Activated CD4-positive, alpha-beta T cell treated with anti-CD3 and anti-CD28 coated beads for 36 hours (primary cell): Measurements from ENCODE around the gene AHCYL2. TPM values are rescaled to one million over a fixed set of nuclear protein-coding genes. Genes with fewer than 3 reads are reported as not detected.

Experiments used
- ATAC-seq: fragments of 200-7000 bp; cut with Tn5 transposase; one replicate; pipeline ENCODE4 v1.10.0; 2021; ENCODE audit warnings: mild to moderate bottlenecking, moderate library complexity
- CTCF ChIA-PET: fragments of 350-600 bp; sonication (Branson Sonifier 250); formaldehyde crosslinking; loops from one replicate; lab custom pipeline; 2021; ENCODE audit warnings: antibody characterized with exemption; lab: Charles Lee
- POLR2A ChIA-PET: fragments of 350-600 bp; sonication (Branson Sonifier 250); formaldehyde crosslinking; loops from one replicate; lab custom pipeline; 2021; ENCODE audit warnings: antibody characterized with exemption, inconsistent platforms; lab: Charles Lee
- DNase-seq: peaks from one replicate; pipeline ENCODE4 v3.0.0-alpha.2; 2020
- H3K27ac Mint-ChIP-seq: one replicate; pipeline ENCODE4 v1.8.0; 2021; ENCODE audit warnings: mixed read lengths
- H3K27me3 Mint-ChIP-seq: one replicate; pipeline ENCODE4 v1.8.0; 2021; ENCODE audit warnings: mixed read lengths
- H3K36me3 Mint-ChIP-seq: one replicate; pipeline ENCODE4 v1.8.0; 2021; ENCODE audit warnings: low read depth, mixed read lengths
- H3K4me1 Mint-ChIP-seq: one replicate; pipeline ENCODE4 v1.8.0; 2021; ENCODE audit warnings: mixed read lengths
- H3K4me3 Mint-ChIP-seq: one replicate; pipeline ENCODE4 v1.8.0; 2021; ENCODE audit warnings: mild to moderate bottlenecking, moderate library complexity, mixed read lengths
- H3K9me3 Mint-ChIP-seq: one replicate; pipeline ENCODE4 v1.8.0; 2021; ENCODE audit warnings: low read depth, mixed read lengths
- intact Hi-C, 2 experiments: fragments of 100-400 bp; cut with DNase I in 1 of 2; cut with micrococcal nuclease in 1 of 2; formaldehyde crosslinking; loops; one replicate each; pipeline versions ENCODE4 v1.14.2 to v1.15.1; 2022 to 2024; cut with DNase I, micrococcal nuclease
- total RNA-seq, 2 experiments: library from RNA; stranded (reverse); gene quantifications; one replicate each; pipeline ENCODE4 v1.2.3, GENCODE V29; 2021

AHCYL2 gene
- total RNA-seq, 2 experiments from 2014 or later = 14.1 to 14.9 TPM

GRCh38 chr7:129222064-129222463 is 2.8 kb upstream of the AHCYL2 start:
- no peaks in the 10 kb centered on the region for H3K27me3 Mint-ChIP-seq
- CTCF ChIA-PET = interaction anchor here (0.7 to 9.8 kb wide), 6 partner anchors 41 to 121 kb away, joined by 3 to 239 read pairs (median 23); no protein-coding TSS in a partner anchor
- H3K27ac Mint-ChIP-seq = no peak overlapping the region
- no peaks in the 10 kb centered on the region for H3K9me3 Mint-ChIP-seq
- intact Hi-C loops = loop anchor here (5.0 to 10.0 kb wide), 4 partner anchors 393 to 1883 kb away; partner anchors contain the start of genes NRF1 (in 1 of the 2), RBM28 (in 1 of the 2) and SND1 (in 1 of the 2)
- no peak overlapping the region for H3K4me3 Mint-ChIP-seq
- DNase-seq (no peak), ATAC-seq (no peak)
- POLR2A ChIA-PET = no interaction called here
- no peaks in the 10 kb centered on the region for H3K36me3 Mint-ChIP-seq
- peaks cover 30% of the 10 kb centered on the region for H3K4me1 Mint-ChIP-seq

GRCh38 chr7:129225206-129225930 is 538 bp downstream of the AHCYL2 start:
- Mint-ChIP-seq H3K4me3 (peak overlapping the region; percentile 83), H3K36me3 (no peaks in the 10 kb centered on the region), H3K27ac (peak overlapping the region; percentile 78), H3K9me3 (no peaks in the 10 kb centered on the region), H3K27me3 (no peaks in the 10 kb centered on the region), H3K4me1 (peaks cover 30% of the 10 kb centered on the region)
- ChIA-PET CTCF (interaction anchor here (0.7 to 9.8 kb wide), 9 partner anchors 10 to 246 kb away, joined by 3 to 239 read pairs (median 5); no protein-coding TSS in a partner anchor), POLR2A (interaction anchor here (1.7 kb wide), 1 partner anchor 13 kb away, joined by 3 read pairs; no protein-coding TSS in a partner anchor)
- intact Hi-C loops = loop anchor here (1.0 to 10.0 kb wide), 9 partner anchors 46 to 1879 kb away; partner anchors contain the start of genes METTL2B (in 1 of the 2), NRF1 (in 1 of the 2) and ZC3HC1 (in 1 of the 2)
- DNase-seq (peak; percentile 80), ATAC-seq (peak; percentile 48)

- Mint-ChIP-seq H3K9me3 (no peaks in the 10 kb centered on the region), H3K4me1 (peaks cover 30% of the 10 kb centered on the region), H3K36me3 (no peaks in the 10 kb centered on the region), H3K4me3 (peak overlapping the region; percentile 83), H3K27me3 (no peaks in the 10 kb centered on the region), H3K27ac (peak overlapping the region; percentile 78)
- DNase-seq (no peak), ATAC-seq (no peak)
- CTCF ChIA-PET = interaction anchor here (0.6 to 9.8 kb wide), 9 partner anchors 8 to 245 kb away, joined by 3 to 151 read pairs (median 5); no protein-coding TSS in a partner anchor
- intact Hi-C loops = loop anchor here (1.0 to 10.0 kb wide), 9 partner anchors 45 to 1879 kb away; partner anchors contain the start of genes METTL2B (in 1 of the 2), NRF1 (in 1 of the 2) and ZC3HC1 (in 1 of the 2)
- POLR2A ChIA-PET = interaction anchor here (1.7 kb wide), 1 partner anchor 12 kb away, joined by 3 read pairs; no protein-coding TSS in a partner anchor
These were observed 1.2 kb downstream of the AHCYL2 start for GRCh38 chr7:129225931-129226572.

- intact Hi-C loops = loop anchor here (10.0 kb wide), 2 partner anchors 387 to 1877 kb away; partner anchors contain the start of gene NRF1 (in 1 of the 2)
- Mint-ChIP-seq H3K4me3 (no peak overlapping the region), H3K9me3 (no peaks in the 10 kb centered on the region), H3K36me3 (no peaks in the 10 kb centered on the region), H3K4me1 (peaks cover 19% of the 10 kb centered on the region), H3K27me3 (no peaks in the 10 kb centered on the region), H3K27ac (no peak overlapping the region)
- no peak for ATAC-seq
- ChIA-PET POLR2A (interaction anchor here (0.8 kb wide), 1 partner anchor 11 kb away, joined by 3 read pairs; no protein-coding TSS in a partner anchor), CTCF (interaction anchor here (1.3 to 3.1 kb wide), 3 partner anchors 10 to 44 kb away, joined by 6 to 14 read pairs (median 8); no protein-coding TSS in a partner anchor)
- no peak for DNase-seq
These were observed 3.1 kb downstream of the AHCYL2 start for GRCh38 chr7:129227646-129228578.

GRCh38 chr7:129228633-129229032 is 3.8 kb downstream of the AHCYL2 start:
- Mint-ChIP-seq H3K27ac (no peak overlapping the region), H3K4me3 (no peak overlapping the region), H3K36me3 (no peaks in the 10 kb centered on the region), H3K9me3 (no peaks in the 10 kb centered on the region), H3K4me1 (peaks cover 17% of the 10 kb centered on the region), H3K27me3 (no peaks in the 10 kb centered on the region)
- CTCF ChIA-PET = interaction anchor here (1.3 to 3.1 kb wide), 3 partner anchors 11 to 43 kb away, joined by 6 to 14 read pairs (median 9); no protein-coding TSS in a partner anchor
- intact Hi-C loops = loop anchor here (10.0 kb wide), 2 partner anchors 386 to 1876 kb away; partner anchors contain the start of gene NRF1 (in 1 of the 2)
- ATAC-seq = no peak
- POLR2A ChIA-PET = no interaction called here
- DNase-seq = no peak

GRCh38 chr7:129231666-129232065 is 6.8 kb downstream of the AHCYL2 start:
- POLR2A ChIA-PET = no interaction called here
- Mint-ChIP-seq H3K4me1 (peaks cover 2% of the 10 kb centered on the region), H3K27me3 (no peaks in the 10 kb centered on the region), H3K36me3 (no peaks in the 10 kb centered on the region), H3K4me3 (no peak overlapping the region), H3K9me3 (no peaks in the 10 kb centered on the region), H3K27ac (no peak overlapping the region)
- DNase-seq (no peak), ATAC-seq (no peak)
- intact Hi-C loops = no loop called here
- CTCF ChIA-PET = interaction anchor here (1.3 to 5.5 kb wide), 3 partner anchors 13 to 107 kb away, joined by 3 to 31 read pairs (median 6); no protein-coding TSS in a partner anchor

GRCh38 chr7:129238546-129238945 is 13.7 kb downstream of the AHCYL2 start:
- Mint-ChIP-seq H3K36me3 (no peaks in the 10 kb centered on the region), H3K4me1 (peaks cover 5% of the 10 kb centered on the region)

GRCh38 chr7:129240119-129240820 is 15.4 kb downstream of the AHCYL2 start:
- no peak for ATAC-seq
- CTCF ChIA-PET = no interaction called here
- H3K27ac Mint-ChIP-seq = no peak overlapping the region

More at GRCh38 chr7:129238546-129238945, 13.7 kb downstream of the AHCYL2 start:
- Mint-ChIP-seq H3K9me3 (no peaks in the 10 kb centered on the region), H3K4me3 (no peak overlapping the region), H3K27ac (no peak overlapping the region), H3K27me3 (no peaks in the 10 kb centered on the region)
- CTCF ChIA-PET = interaction anchor here (0.8 to 2.0 kb wide), 7 partner anchors 10 to 289 kb away, joined by 3 to 7 read pairs (median 4); no protein-coding TSS in a partner anchor
- POLR2A ChIA-PET = interaction anchor here (0.7 to 1.5 kb wide), 3 partner anchors 11 to 64 kb away, joined by 3 to 5 read pairs (median 3); partner anchors contain the start of gene AHCYL2
- intact Hi-C loops = no loop called here
- ATAC-seq (no peak), DNase-seq (no peak)

GRCh38 chr7:129244220-129244619 is 19.4 kb downstream of the AHCYL2 start:
- intact Hi-C loops = loop anchor here in 1 of 2 experiments (2.0 kb wide), 1 partner anchor 23 kb away; no protein-coding TSS in a partner anchor
- Mint-ChIP-seq H3K36me3 (peaks cover 9% of the 10 kb centered on the region), H3K9me3 (peaks cover 3% of the 10 kb centered on the region), H3K27me3 (no peaks in the 10 kb centered on the region), H3K27ac (no peak overlapping the region), H3K4me3 (no peak overlapping the region), H3K4me1 (peaks cover 5% of the 10 kb centered on the region)
- DNase-seq (no peak), ATAC-seq (no peak)
- POLR2A ChIA-PET = no interaction called here
- CTCF ChIA-PET = interaction anchor here (0.6 to 1.4 kb wide), 2 partner anchors 26 to 80 kb away, joined by 3 read pairs; no protein-coding TSS in a partner anchor

More at GRCh38 chr7:129240119-129240820, 15.4 kb downstream of the AHCYL2 start:
- Mint-ChIP-seq H3K4me3 (no peak overlapping the region), H3K9me3 (peaks cover under 1% of the 10 kb centered on the region), H3K27me3 (no peaks in the 10 kb centered on the region), H3K4me1 (peaks cover 5% of the 10 kb centered on the region), H3K36me3 (peaks cover 2% of the 10 kb centered on the region)
- POLR2A ChIA-PET = no interaction called here
- intact Hi-C loops = no loop called here
- DNase-seq = no peak
